Neural cell (in vitro differentiated cells): ENCODE measurements around the gene HERPUD2. TPM values are rescaled to one million over a fixed set of nuclear protein-coding genes. Genes with fewer than 3 reads are reported as not detected.
"Not testable (repeated sequence)": the region's sequence is repeated elsewhere in the genome, so short reads cannot be mapped to it uniquely, and the experiment has no call there.

Source experiments
- H2AFZ ChIP-seq: fragments of 200-600, 300-800 bp; sonication (generic), shearing (Covaris generic); 2 replicates; pipeline ENCODE4 v1.6.0; 2014; ENCODE audit warnings: low read depth, mild to moderate bottlenecking, antibody characterized with exemption, low read length, moderate library complexity
- H3F3A ChIP-seq: fragments of 200-600 bp; shearing (Covaris generic); 2 replicates; pipeline ENCODE4 v1.6.1; 2016; ENCODE audit warnings: mild to moderate bottlenecking, moderate library complexity, mixed read lengths, antibody characterized with exemption, low read length; ENCODE audit not compliant: insufficient read depth, poor library complexity, severe bottlenecking
- H3K27ac ChIP-seq: fragments of 200-600, 300-800 bp; sonication (generic), shearing (Covaris generic); 2 replicates; pipeline ENCODE4 v1.5.1; 2014; ENCODE audit warnings: mild to moderate bottlenecking, low read length, moderate library complexity
- H3K27me3 ChIP-seq: fragments of 300-800, 200-600 bp; sonication (generic), shearing (Covaris generic); 2 replicates; pipeline ENCODE4 v1.6.0; 2014; ENCODE audit warnings: mild to moderate bottlenecking, low read depth, low read length, moderate library complexity; ENCODE audit not compliant: insufficient read depth
- H3K36me3 ChIP-seq: fragments of 300-800, 200-600 bp; sonication (generic), shearing (Covaris generic); 2 replicates; pipeline ENCODE4 v1.5.1; 2014; ENCODE audit warnings: mild to moderate bottlenecking, antibody characterized with exemption, low read length, moderate library complexity; ENCODE audit not compliant: insufficient read depth
- H3K4me2 ChIP-seq: fragments of 300-800, 200-600 bp; sonication (generic), shearing (Covaris generic); 2 replicates; pipeline ENCODE4 v1.6.0; 2014; ENCODE audit warnings: mild to moderate bottlenecking, low read length
- H3K4me3 ChIP-seq: fragments of 300-800, 200-600 bp; sonication (generic), shearing (Covaris generic); 2 replicates; pipeline ENCODE4 v1.5.1; 2014; ENCODE audit warnings: mild to moderate bottlenecking, low read length, moderate library complexity
- H3K79me2 ChIP-seq: fragments of 200-600 bp; shearing (Covaris generic); replicated peaks from 2 replicates; pipeline ENCODE4 v1.6.0; 2014; ENCODE audit warnings: mild to moderate bottlenecking, low read length, moderate library complexity; ENCODE audit not compliant: insufficient read depth
- H3K9ac ChIP-seq: fragments of 300-800, 200-600 bp; sonication (generic), shearing (Covaris generic); 2 replicates; pipeline ENCODE4 v1.6.1; 2016; ENCODE audit warnings: mild to moderate bottlenecking, low read length, mixed read lengths
- H3K9me2 ChIP-seq: fragments of 200-600 bp; shearing (Covaris generic); 2 replicates; pipeline ENCODE4 v1.6.1; 2016; ENCODE audit warnings: mild to moderate bottlenecking, low read length, mixed read lengths; ENCODE audit not compliant: insufficient read depth
- H3K9me3 ChIP-seq: fragments of 200-600, 300-800 bp; sonication (generic), shearing (Covaris generic); 2 replicates; pipeline ENCODE4 v1.6.1; 2016; ENCODE audit warnings: mild to moderate bottlenecking, mixed run types, low read length, moderate library complexity, mixed read lengths
- H4K20me1 ChIP-seq: fragments of 200-600 bp; shearing (Covaris generic); 2 replicates; pipeline ENCODE4 v1.6.1; 2016; ENCODE audit warnings: mild to moderate bottlenecking, mixed run types; ENCODE audit not compliant: insufficient read depth
- EP300 ChIP-seq: fragments of 450-650 bp; conservative IDR thresholded peaks from 2 replicates; pipeline ENCODE4 v1.6.1; 2014; ENCODE audit warnings: antibody characterized with exemption, mild to moderate bottlenecking, moderate library complexity; ENCODE audit not compliant: poor library complexity, severe bottlenecking
- EZH2 ChIP-seq: fragments of 200-600, 300-800 bp; shearing (Covaris generic), sonication (generic); IDR thresholded peaks from 2 replicates; pipeline ENCODE4 v1.6.1; 2014; ENCODE audit warnings: antibody characterized with exemption, low read length, borderline replicate concordance, mild to moderate bottlenecking; ENCODE audit not compliant: insufficient read depth, poor library complexity, severe bottlenecking
- MXI1 ChIP-seq: fragments of 450-650 bp; conservative IDR thresholded peaks from 2 replicates; pipeline ENCODE4 v1.6.1; 2014; ENCODE audit warnings: antibody characterized with exemption, mild to moderate bottlenecking; ENCODE audit not compliant: poor library complexity, severe bottlenecking
- POLR2AphosphoS5 ChIP-seq: IDR thresholded peaks from 2 replicates; pipeline ENCODE4 v1.6.1; 2012
- RAD21 ChIP-seq: fragments of 450-650 bp; conservative IDR thresholded peaks from 2 replicates; pipeline ENCODE4 v1.6.1; 2014; ENCODE audit warnings: antibody characterized with exemption, mild to moderate bottlenecking, moderate library complexity
- REST ChIP-seq: IDR thresholded peaks from 2 replicates; pipeline ENCODE4 v1.6.1; 2012; ENCODE audit warnings: borderline replicate concordance
- SMC3 ChIP-seq: fragments of 450-650 bp; conservative IDR thresholded peaks from 2 replicates; pipeline ENCODE4 v1.6.1; 2014; ENCODE audit warnings: antibody characterized with exemption, mild to moderate bottlenecking, moderate library complexity; ENCODE audit not compliant: poor library complexity
- TAF1 ChIP-seq: IDR thresholded peaks from 2 replicates; pipeline ENCODE4 v1.6.1; 2012; ENCODE audit warnings: low read depth
- polyA plus RNA-seq: library from polyadenylated mRNA; depleted of rRNA; stranded (reverse); fragments of >200 nt; gene quantifications from 2 replicates; pipeline ENCODE4 v1.2.3, GENCODE V29; 2014
- TF ChIP-seq, protein P1 (sequence below): fragments of 450-650 bp; IDR thresholded peaks from 2 replicates; pipeline ENCODE4 v1.5.1; 2014; ENCODE audit warnings: antibody characterized with exemption, mild to moderate bottlenecking, moderate library complexity; ENCODE audit not compliant: poor library complexity, severe bottlenecking

HERPUD2 gene
- polyA plus RNA-seq, 1 donor from 2014 or later: 16.7 TPM

GRCh38 chr7:35699796-35700305, 4.9 kb upstream of the HERPUD2 start (continued):
- TF ChIP-seq SMC3 (no peak), EP300 (no peak)

- H3K4me3 ChIP-seq: not testable (repeated sequence)
These were observed 3.4 kb upstream of the HERPUD2 start for GRCh38 chr7:35698382-35698781.

GRCh38 chr7:35697414-35698175, 2.7 kb upstream of the HERPUD2 start:
- Histone ChIP-seq H3K9me3 (no peaks in the 10 kb centered on the region), H3K9ac (no peak overlapping the region), H3K4me3 (no peak overlapping the region), H3K9me2 (no peaks in the 10 kb centered on the region), H3K79me2 (peaks cover 18% of the 10 kb centered on the region), H3K27me3 (no peaks in the 10 kb centered on the region), H2AFZ (no peak overlapping the region), H3K36me3 (no peaks in the 10 kb centered on the region), H3K27ac (no peak overlapping the region), H3K4me2 (no peak overlapping the region), H4K20me1 (no peaks in the 10 kb centered on the region), H3F3A (no peaks in the 10 kb centered on the region)
- TF ChIP-seq EP300: no peak
- no peak for TF ChIP-seq POLR2AphosphoS5
- TF ChIP-seq REST: no peak
- TF ChIP-seq MXI1: no peak
- no peak for TF ChIP-seq SMC3
- TF ChIP-seq EZH2: no peak
- TF ChIP-seq, protein P1, sequence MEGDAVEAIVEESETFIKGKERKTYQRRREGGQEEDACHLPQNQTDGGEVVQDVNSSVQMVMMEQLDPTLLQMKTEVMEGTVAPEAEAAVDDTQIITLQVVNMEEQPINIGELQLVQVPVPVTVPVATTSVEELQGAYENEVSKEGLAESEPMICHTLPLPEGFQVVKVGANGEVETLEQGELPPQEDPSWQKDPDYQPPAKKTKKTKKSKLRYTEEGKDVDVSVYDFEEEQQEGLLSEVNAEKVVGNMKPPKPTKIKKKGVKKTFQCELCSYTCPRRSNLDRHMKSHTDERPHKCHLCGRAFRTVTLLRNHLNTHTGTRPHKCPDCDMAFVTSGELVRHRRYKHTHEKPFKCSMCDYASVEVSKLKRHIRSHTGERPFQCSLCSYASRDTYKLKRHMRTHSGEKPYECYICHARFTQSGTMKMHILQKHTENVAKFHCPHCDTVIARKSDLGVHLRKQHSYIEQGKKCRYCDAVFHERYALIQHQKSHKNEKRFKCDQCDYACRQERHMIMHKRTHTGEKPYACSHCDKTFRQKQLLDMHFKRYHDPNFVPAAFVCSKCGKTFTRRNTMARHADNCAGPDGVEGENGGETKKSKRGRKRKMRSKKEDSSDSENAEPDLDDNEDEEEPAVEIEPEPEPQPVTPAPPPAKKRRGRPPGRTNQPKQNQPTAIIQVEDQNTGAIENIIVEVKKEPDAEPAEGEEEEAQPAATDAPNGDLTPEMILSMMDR: no peak
- TF ChIP-seq TAF1: no peak
- TF ChIP-seq RAD21: no peak

More at GRCh38 chr7:35698382-35698781, 3.4 kb upstream of the HERPUD2 start:
- not testable (repeated sequence) for H3K36me3 ChIP-seq, H2AFZ ChIP-seq, H4K20me1 ChIP-seq, H3K9me3 ChIP-seq, H3F3A ChIP-seq, H3K27me3 ChIP-seq, H3K9ac ChIP-seq, H3K27ac ChIP-seq, H3K9me2 ChIP-seq, H3K4me2 ChIP-seq
- peaks cover 10% of the 10 kb centered on the region for H3K79me2 ChIP-seq
